Esophagus muscularis mucosa (tissue), 4 donors: ENCODE measurements around the gene PODNL1. TPM values are rescaled to one million over a fixed set of nuclear protein-coding genes. Genes with fewer than 3 reads are reported as not detected.

Experiments used
- DNase-seq: peaks from one replicate; pipeline ENCODE4 v3.0.0-alpha.2; 2017; ENCODE audit errors: extremely low spot score
- H3K27ac ChIP-seq, 4 donors: fragments of 200-600 bp; sonication (generic); replicated peaks in 1 of 4; 1 replicate in 3 of 4; 2 replicates in 1 of 4; pipeline ENCODE4 v1.5.1; 2016 to 2019; ENCODE audit warnings: mild to moderate bottlenecking in 1 of 4
- H3K27me3 ChIP-seq, 4 donors: fragments of 200-600 bp; sonication (generic); one replicate each; pipeline versions ENCODE4 v1.5.1 to v1.6.0; 2016 to 2019
- H3K36me3 ChIP-seq, 4 donors: fragments of 200-600 bp; sonication (generic); one replicate each; pipeline ENCODE4 v1.5.1; 2016 to 2019
- H3K4me1 ChIP-seq, 4 donors: fragments of 200-600 bp; sonication (generic); one replicate each; pipeline ENCODE4 v1.5.1; 2016 to 2019
- H3K4me3 ChIP-seq, 4 donors: fragments of 200-600 bp; sonication (generic); 1 replicate in 2 of 4; 2 replicates in 2 of 4; pipeline ENCODE4 v1.5.1; 2016 to 2019; ENCODE audit warnings: mild to moderate bottlenecking in 4 of 4, moderate library complexity in 1 of 4
- H3K9me3 ChIP-seq, 4 donors: fragments of 200-600 bp; sonication (generic); 1 replicate in 3 of 4; 2 replicates in 1 of 4; pipeline ENCODE4 v1.5.1; 2016 to 2019
- EP300 ChIP-seq: sonication (generic); formaldehyde crosslinking; IDR thresholded peaks from one replicate; pipeline ENCODE4 v1.6.1; 2017; ENCODE audit warnings: antibody characterized with exemption
- POLR2A ChIP-seq: fragments of 450-650 bp; IDR thresholded peaks from one replicate; pipeline ENCODE4 v1.6.1; 2017; ENCODE audit warnings: antibody characterized with exemption, moderate library complexity, mild to moderate bottlenecking, low read depth
- POLR2AphosphoS5 ChIP-seq, 2 donors: sonication (generic); formaldehyde crosslinking; IDR thresholded peaks; one replicate each; pipeline ENCODE4 v1.6.1; 2017; ENCODE audit warnings: antibody characterized with exemption in 2 of 2
- WGBS: methylation state at CpG from one replicate; pipeline ENCODE4 v1.1.5; 2018; 5-methylcytosine and 5-hydroxymethylcytosine counted together
- intact Hi-C: fragments of 100-400 bp; cut with DNase I; formaldehyde crosslinking; loops from one replicate; pipeline ENCODE4 v1.15.1; 2023
- total RNA-seq, 4 donors: library from RNA; depleted of rRNA; stranded (reverse); fragments of >200 nt; gene quantifications; one replicate each; pipeline versions ENCODE4 v1.1.0 to v1.2.1, GENCODE V29; 2016
- TF ChIP-seq, protein P1 (sequence below), 3 experiments: fragments of 200-600 bp in 2 of 3; fragments of 450-650 bp in 1 of 3; sonication (generic) in 2 of 3; IDR thresholded peaks; one replicate each; pipeline ENCODE4 v1.5.1; 2017 to 2019; ENCODE audit warnings: antibody characterized with exemption in 3 of 3, mild to moderate bottlenecking in 2 of 3, moderate library complexity in 1 of 3

Gene PODNL1
- total RNA-seq, 4 donors from 2014 or later = 0.66 to 0.69 TPM; not detected in 2

DNA sequence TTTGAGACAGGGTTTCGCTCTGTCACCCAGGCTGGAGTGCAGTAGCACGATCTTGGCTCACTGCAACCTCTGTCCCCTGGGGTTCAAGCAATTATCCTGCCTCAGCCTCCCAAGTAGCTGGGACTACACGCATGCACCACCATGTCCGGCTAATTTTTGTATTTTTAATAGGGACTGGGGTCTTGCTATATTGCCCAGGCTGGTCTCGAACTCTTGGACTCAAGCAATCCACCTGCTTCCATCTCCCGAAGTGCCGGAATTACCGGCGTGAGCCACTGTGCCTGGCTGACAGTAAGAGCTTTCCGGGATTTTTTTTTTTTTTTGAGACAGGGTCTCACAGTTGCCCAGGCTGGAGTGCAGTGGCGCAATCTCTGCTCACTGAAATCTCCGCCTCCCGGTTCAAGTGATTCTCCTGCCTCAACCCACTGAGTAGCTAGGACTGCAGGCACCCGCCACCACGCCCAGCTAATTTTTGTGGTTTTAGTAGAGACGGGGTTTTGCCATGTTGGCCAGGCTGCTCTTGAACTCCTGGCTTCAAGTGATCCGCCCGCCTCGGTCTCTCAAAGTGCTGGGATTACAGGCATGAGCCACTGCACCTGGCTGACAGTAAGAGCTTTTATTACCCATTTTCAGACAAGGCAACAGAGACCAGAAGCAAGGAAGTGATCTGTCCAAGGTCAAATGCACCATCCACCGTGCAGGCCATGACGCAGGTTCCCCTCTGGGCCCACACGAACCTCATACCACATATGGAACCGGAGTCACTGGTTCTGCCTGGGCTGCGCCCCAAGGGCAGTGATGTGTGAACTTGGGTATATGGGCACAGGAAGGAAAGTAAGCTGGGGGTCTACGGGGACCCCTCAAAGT, 46.9 kb upstream of the PODNL1 start:
- intact Hi-C loops = no loop called here
- 85% methylated on average over 17 of the region's 25 CpGs for WGBS
- H3K4me1 ChIP-seq = peaks cover 22 to 34% (median 27%) of the 10 kb centered on the region in 4 donors
- TF ChIP-seq, protein P1, sequence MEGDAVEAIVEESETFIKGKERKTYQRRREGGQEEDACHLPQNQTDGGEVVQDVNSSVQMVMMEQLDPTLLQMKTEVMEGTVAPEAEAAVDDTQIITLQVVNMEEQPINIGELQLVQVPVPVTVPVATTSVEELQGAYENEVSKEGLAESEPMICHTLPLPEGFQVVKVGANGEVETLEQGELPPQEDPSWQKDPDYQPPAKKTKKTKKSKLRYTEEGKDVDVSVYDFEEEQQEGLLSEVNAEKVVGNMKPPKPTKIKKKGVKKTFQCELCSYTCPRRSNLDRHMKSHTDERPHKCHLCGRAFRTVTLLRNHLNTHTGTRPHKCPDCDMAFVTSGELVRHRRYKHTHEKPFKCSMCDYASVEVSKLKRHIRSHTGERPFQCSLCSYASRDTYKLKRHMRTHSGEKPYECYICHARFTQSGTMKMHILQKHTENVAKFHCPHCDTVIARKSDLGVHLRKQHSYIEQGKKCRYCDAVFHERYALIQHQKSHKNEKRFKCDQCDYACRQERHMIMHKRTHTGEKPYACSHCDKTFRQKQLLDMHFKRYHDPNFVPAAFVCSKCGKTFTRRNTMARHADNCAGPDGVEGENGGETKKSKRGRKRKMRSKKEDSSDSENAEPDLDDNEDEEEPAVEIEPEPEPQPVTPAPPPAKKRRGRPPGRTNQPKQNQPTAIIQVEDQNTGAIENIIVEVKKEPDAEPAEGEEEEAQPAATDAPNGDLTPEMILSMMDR (IDR thresholded peaks at IDR 0.05) = no peak
- TF ChIP-seq POLR2A (no peak), POLR2AphosphoS5 (IDR thresholded peaks at IDR 0.05) (no peak), EP300 (no peak)
- peak overlapping the region in 2 of 4 donors; percentile 58 to 80 for H3K27ac ChIP-seq
- H3K4me3 ChIP-seq = no peak overlapping the region
- no peak for DNase-seq
- no peaks in the 10 kb centered on the region for H3K27me3 ChIP-seq
- H3K9me3 ChIP-seq = no peaks in the 10 kb centered on the region
- peaks cover 0 to 17% (median 12%) of the 10 kb centered on the region in 4 donors for H3K36me3 ChIP-seq

DNA sequence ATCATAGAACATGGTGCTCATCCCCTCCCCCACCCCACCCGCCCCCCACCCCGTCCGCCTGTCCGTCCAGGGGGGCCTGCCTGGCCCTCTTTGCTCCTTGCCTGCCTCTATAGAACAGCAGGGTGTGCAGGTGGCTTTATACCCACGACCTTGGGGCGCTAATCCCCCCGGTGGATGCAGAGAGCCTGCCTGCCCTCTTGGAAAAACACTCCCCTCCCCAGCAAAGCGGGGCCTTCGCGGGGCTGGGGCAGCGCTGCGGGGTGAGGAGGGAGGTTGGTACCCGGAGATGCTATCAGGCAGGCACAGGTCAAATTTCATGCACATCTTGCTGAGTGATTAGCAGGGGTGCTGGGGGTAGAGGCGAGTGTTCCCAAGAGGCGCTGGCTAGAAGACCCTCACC, 46.0 kb upstream of the PODNL1 start:
- Histone ChIP-seq H3K27me3 (no peaks in the 10 kb centered on the region), H3K27ac (no peak overlapping the region), H3K36me3 (peaks cover 0 to 16% (median 10%) of the 10 kb centered on the region in 4 donors), H3K4me1 (peaks cover 29 to 40% (median 34%) of the 10 kb centered on the region in 4 donors), H3K9me3 (no peaks in the 10 kb centered on the region), H3K4me3 (no peak overlapping the region)
- no peak for DNase-seq
- intact Hi-C loops = no loop called here
- TF ChIP-seq POLR2A (no peak), EP300 (no peak), POLR2AphosphoS5 (IDR thresholded peaks at IDR 0.05) (no peak)
- TF ChIP-seq, protein P1 (IDR thresholded peaks at IDR 0.05) = no peak
- WGBS = 86% methylated on average over 13 of the region's 15 CpGs

DNA sequence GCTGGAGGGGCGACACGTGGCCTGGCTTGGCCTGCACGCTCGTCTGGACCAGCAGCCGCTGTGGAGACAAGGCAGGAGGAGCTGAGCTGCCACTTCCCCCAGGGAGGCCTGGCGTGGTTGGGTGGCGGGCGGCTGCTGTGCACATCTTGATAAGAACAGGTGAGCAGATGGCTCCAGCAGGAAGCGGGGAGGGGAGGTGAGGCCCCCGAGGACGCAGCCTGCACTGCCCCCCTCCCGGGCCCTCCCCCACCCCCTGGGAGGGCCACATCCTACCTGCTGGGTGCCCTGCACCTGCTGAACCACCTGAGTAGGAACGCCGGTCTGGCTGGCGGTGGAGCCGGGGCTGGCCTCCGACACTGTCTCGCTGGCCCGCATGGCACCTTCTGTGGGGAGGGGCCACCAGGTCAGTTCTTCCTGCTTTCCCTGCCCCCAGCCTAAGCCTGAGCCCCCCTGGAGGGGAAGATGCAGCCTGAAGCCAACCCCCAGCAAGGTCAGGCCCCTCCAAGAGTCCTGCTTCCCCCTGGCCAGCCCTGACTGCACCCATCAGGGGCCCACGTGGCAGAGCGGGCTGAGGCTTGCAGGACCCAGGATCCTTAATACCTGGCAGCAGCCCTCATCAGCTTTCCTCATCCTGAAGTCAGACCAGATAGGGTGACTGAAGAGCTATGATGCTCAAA, 45.1 kb upstream of the PODNL1 start:
- WGBS = 85% methylated on average over 13 of the region's 21 CpGs
- H3K9me3 ChIP-seq = no peaks in the 10 kb centered on the region
- intact Hi-C loops = no loop called here
- DNase-seq = no peak
- peaks cover 0 to 12% (median 8%) of the 10 kb centered on the region in 4 donors for H3K36me3 ChIP-seq
- no peaks in the 10 kb centered on the region for H3K27me3 ChIP-seq
- H3K27ac ChIP-seq = no peak overlapping the region
- no peak overlapping the region for H3K4me3 ChIP-seq
- TF ChIP-seq POLR2A = no peak
- peaks cover 34 to 47% (median 41%) of the 10 kb centered on the region in 4 donors for H3K4me1 ChIP-seq

DNA sequence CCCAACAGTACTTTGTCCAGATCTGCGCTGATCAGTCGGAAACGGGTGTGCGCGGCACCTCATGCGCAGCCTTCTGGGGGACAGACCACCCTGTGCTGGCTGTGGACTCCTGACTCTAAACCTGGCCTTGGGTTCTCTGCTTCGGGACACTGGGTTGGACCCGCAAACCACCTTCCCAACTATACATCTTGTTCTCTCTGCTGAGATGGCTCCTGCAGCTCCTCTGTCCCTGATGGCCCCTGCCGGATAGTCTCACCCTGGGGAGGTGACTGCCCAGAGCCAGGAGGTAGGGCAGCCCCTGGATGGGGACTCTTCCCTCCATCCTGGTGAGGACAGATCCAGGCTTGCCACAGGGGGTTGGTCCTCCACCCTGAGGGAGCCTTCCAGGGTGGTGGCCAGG, 44.6 kb upstream of the PODNL1 start:
- H3K4me1 ChIP-seq = peaks cover 39 to 48% (median 45%) of the 10 kb centered on the region in 4 donors
- H3K4me3 ChIP-seq = no peak overlapping the region
- DNase-seq = no peak
- TF ChIP-seq EP300 (no peak), POLR2AphosphoS5 (IDR thresholded peaks at IDR 0.05) (no peak), POLR2A (no peak)
- TF ChIP-seq, protein P1 (IDR thresholded peaks at IDR 0.05) = no peak
- intact Hi-C loops = no loop called here
- peaks cover 0 to 12% (median 8%) of the 10 kb centered on the region in 4 donors for H3K36me3 ChIP-seq
- no peaks in the 10 kb centered on the region for H3K27me3 ChIP-seq
- H3K27ac ChIP-seq = no peak overlapping the region
- WGBS = 98% methylated on average over 8 of the region's 9 CpGs
- no peaks in the 10 kb centered on the region for H3K9me3 ChIP-seq

DNA sequence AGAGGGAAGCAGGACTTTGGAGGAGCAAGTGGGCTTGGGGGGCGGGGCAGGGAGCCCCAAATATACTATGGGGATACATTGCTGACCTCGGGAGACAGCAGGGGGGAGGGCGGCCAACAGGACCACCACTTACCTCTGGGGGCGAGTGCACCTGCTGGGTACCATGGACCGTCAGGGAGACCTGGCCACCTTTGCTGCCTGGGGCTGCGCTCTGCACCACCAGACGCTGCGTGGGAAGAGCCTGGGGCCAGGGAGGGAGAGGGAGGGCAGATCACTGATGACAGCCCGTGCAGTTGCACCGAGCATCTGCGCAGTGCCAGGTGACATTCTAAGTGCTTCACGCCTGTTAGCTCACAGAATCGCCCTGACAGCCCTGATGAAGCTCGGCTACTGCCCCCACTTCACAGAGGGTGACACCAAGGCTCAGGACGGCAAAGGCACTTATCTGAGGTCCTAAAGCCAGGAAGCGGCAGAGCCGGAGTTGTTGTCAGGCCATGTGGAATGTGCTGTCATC, 43.8 kb upstream of the PODNL1 start:
- intact Hi-C loops = no loop called here
- no peaks in the 10 kb centered on the region for H3K9me3 ChIP-seq
- H3K27me3 ChIP-seq = no peaks in the 10 kb centered on the region
- H3K4me1 ChIP-seq = peaks cover 33 to 41% (median 39%) of the 10 kb centered on the region in 4 donors
- WGBS = 94% methylated on average over 9 of the region's 17 CpGs
- no peak overlapping the region for H3K4me3 ChIP-seq
- no peak for DNase-seq
- TF ChIP-seq, protein P1 (IDR thresholded peaks at IDR 0.05) = no peak
- TF ChIP-seq POLR2A (no peak), POLR2AphosphoS5 (IDR thresholded peaks at IDR 0.05) (no peak), EP300 (no peak)
- H3K27ac ChIP-seq = no peak overlapping the region
- H3K36me3 ChIP-seq = peaks cover 0 to 12% (median 8%) of the 10 kb centered on the region in 4 donors
